ENCODE results near the gene CMAS. TPM values are rescaled to one million over a fixed set of nuclear protein-coding genes. Genes with fewer than 3 reads are reported as not detected.
"Not testable (repeated sequence)": the region's sequence is repeated elsewhere in the genome, so short reads cannot be mapped to it uniquely, and the experiment has no call there.

The CMAS gene
- total and polyA plus RNA-seq, 12 donors = 33.8 to 162 (median 79.9) TPM

DNA sequence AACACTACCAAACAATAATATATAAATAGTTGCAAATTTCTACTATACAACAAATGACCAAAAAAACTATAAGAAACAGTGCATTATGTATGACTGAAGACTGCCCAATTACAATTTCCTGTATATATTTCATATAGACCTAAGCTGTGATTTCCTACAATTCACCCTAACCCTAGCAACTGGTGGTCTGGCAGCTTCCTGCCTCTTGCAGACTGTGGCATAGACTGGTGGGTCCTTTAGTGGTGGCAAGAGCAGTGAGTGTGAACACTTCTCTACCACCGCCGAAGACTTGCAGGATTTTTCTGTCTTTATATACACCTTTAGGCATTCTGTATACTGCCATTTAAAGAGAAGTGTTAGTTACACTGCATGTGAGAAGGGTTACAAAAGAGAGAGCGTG lies 43.6 kb upstream of the CMAS start:
- intact Hi-C loops (cut with DNase I) = no loop called here
- no peaks in the 10 kb centered on the region for H3K9me3 ChIP-seq (replicated peaks in 1 of 3)
- no peaks in the 10 kb centered on the region for H3K27me3 ChIP-seq
- no peak overlapping the region for H3K4me3 ChIP-seq
- WGBS, 4 donors = 94 to 96% (median 95%) methylated on average over 3 of the region's 3 CpGs
- no peaks in the 10 kb centered on the region for H3K36me3 ChIP-seq (replicated peaks in 1 of 2)
- DNase-seq = no peak
- H3K27ac ChIP-seq = no peak overlapping the region
- H3K4me1 ChIP-seq (replicated peaks in 1 of 2) = no peaks in the 10 kb centered on the region
- TF ChIP-seq CTCF (IDR thresholded peaks at IDR 0.05) = no peak
- TF ChIP-seq POLR2A (IDR thresholded peaks at IDR 0.05) = no peak

GRCh38 chr12:22007794-22008193 lies 38.2 kb upstream of the CMAS start:
- H3K4me3 ChIP-seq; H3K36me3 ChIP-seq (replicated peaks in 1 of 2); intact Hi-C loops (cut with DNase I); H3K27me3 ChIP-seq; H3K27ac ChIP-seq; DNase-seq; H3K4me1 ChIP-seq (replicated peaks in 1 of 2); H3K9me3 ChIP-seq (replicated peaks in 1 of 3): not testable (repeated sequence)
- WGBS, 4 donors = 77 to 81% (median 79%) methylated on average over 2 of the region's 2 CpGs

DNA sequence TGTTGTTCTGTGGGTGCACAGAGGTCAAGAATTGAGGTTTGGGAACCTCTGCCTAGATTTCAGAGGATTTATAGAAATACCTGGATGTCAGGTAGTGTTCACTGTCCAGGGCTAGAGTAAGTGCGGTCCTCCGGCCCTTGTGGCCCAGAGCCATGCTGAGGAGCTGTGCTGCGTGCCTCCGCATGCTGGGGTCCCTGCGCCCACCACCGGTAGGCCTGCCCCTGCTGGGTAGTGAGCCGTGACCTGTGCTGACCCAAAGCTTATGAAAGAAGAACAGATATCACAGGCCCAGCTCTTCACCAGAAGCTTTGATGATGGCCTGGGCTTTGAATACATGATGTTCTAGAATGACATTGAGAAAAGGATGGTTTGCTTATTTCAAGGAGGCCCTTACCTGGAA lies 37.8 kb upstream of the CMAS start:
- H3K36me3 ChIP-seq (replicated peaks in 1 of 2) = no peaks in the 10 kb centered on the region
- H3K9me3 ChIP-seq (replicated peaks in 1 of 3) = no peaks in the 10 kb centered on the region
- H3K4me3 ChIP-seq = no peak overlapping the region
- no peak for DNase-seq
- H3K27me3 ChIP-seq = no peaks in the 10 kb centered on the region
- TF ChIP-seq CTCF (IDR thresholded peaks at IDR 0.05) = no peak
- no peak overlapping the region for H3K27ac ChIP-seq
- H3K4me1 ChIP-seq (replicated peaks in 1 of 2) = no peaks in the 10 kb centered on the region
- intact Hi-C loops (cut with DNase I) = no loop called here
- WGBS, 4 donors = 95 to 97% (median 97%) methylated on average over 5 to 7 of the region's 7 CpGs

- DNase-seq = no peak
- intact Hi-C loops (cut with DNase I) = no loop called here
- H3K36me3 ChIP-seq (replicated peaks in 1 of 2) = no peaks in the 10 kb centered on the region
- no peaks in the 10 kb centered on the region for H3K27me3 ChIP-seq
- TF ChIP-seq POLR2A (IDR thresholded peaks at IDR 0.05) (no peak), CTCF (IDR thresholded peaks at IDR 0.05) (no peak)
- H3K4me1 ChIP-seq (replicated peaks in 1 of 2) = no peaks in the 10 kb centered on the region
- no peaks in the 10 kb centered on the region for H3K9me3 ChIP-seq (replicated peaks in 1 of 3)
- no peak overlapping the region for H3K4me3 ChIP-seq
- H3K27ac ChIP-seq = no peak overlapping the region
- 59 to 68% (median 64%) methylated on average over 7 of the region's 7 CpGs for WGBS, 4 donors
Observed at GRCh38 chr12:22014041-22014782, 31.8 kb upstream of the CMAS start.

DNA sequence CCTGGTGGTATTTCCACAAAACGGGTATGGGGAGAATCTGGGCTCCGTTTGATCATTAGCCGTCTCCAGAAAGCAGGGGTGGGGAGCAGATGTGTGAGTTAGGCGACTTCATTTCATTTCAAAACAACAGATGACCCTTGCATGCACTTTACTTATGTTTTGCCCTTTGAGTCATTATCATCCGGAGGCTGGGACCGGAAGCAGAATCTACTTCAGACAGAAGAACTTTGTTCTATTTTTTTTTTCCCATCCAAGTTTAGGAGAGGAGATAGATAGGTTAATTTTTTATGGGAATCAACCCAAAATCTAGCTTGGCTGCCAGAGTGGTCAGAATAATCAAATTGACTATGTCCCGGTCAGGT lies 31.3 kb upstream of the CMAS start:
- TF ChIP-seq CTCF (IDR thresholded peaks at IDR 0.05) (no peak), POLR2A (IDR thresholded peaks at IDR 0.05) (no peak)
- Histone ChIP-seq H3K9me3 (replicated peaks in 1 of 3) (no peaks in the 10 kb centered on the region), H3K36me3 (replicated peaks in 1 of 2) (no peaks in the 10 kb centered on the region), H3K4me1 (replicated peaks in 1 of 2) (no peaks in the 10 kb centered on the region), H3K27me3 (no peaks in the 10 kb centered on the region), H3K27ac (no peak overlapping the region), H3K4me3 (no peak overlapping the region)
- intact Hi-C loops (cut with DNase I) = no loop called here
- no peak for DNase-seq
- WGBS, 4 donors = 66 to 71% (median 68%) methylated on average over 7 of the region's 7 CpGs
